Small intestine (tissue), 7 donors: Measurements from ENCODE around the gene TRO. TPM values are rescaled to one million over a fixed set of nuclear protein-coding genes. Genes with fewer than 3 reads are reported as not detected.

Experiments used
- DNase-seq, 2 donors: peaks; one replicate each; pipeline versions ENCODE4 v3.0.0 to v3.0.0-alpha.2; 2013
- FAIRE-seq: peaks from 2 replicates; lab custom pipeline; 2012; peaks lifted over from hg19 to GRCh38; lab: Jason Lieb, UNC
- H3K27ac ChIP-seq, 3 donors: one replicate each; pipeline ENCODE4 v1.5.1; 2013; ENCODE audit warnings: low read length in 2 of 3, mild to moderate bottlenecking in 2 of 3, control low read depth in 1 of 3, inconsistent platforms in 1 of 3, low read depth in 1 of 3, moderate library complexity in 1 of 3
- H3K27me3 ChIP-seq, 3 donors: one replicate each; pipeline ENCODE4 v1.6.1; 2013; ENCODE audit warnings: low read length in 3 of 3, inconsistent platforms in 1 of 3; ENCODE audit not compliant: control insufficient read depth in 3 of 3, insufficient read depth in 3 of 3
- H3K36me3 ChIP-seq, 3 donors: one replicate each; pipeline ENCODE4 v1.6.1; 2013; ENCODE audit warnings: low read length in 3 of 3, inconsistent platforms in 1 of 3, low read depth in 1 of 3, mild to moderate bottlenecking in 1 of 3, moderate library complexity in 1 of 3; ENCODE audit not compliant: control insufficient read depth in 3 of 3, insufficient read depth in 2 of 3
- H3K4me1 ChIP-seq, 3 donors: one replicate each; pipeline ENCODE4 v1.6.1; 2013; ENCODE audit warnings: low read length in 2 of 3, inconsistent platforms in 1 of 3, low read depth in 1 of 3, mild to moderate bottlenecking in 1 of 3, moderate library complexity in 1 of 3; ENCODE audit not compliant: control insufficient read depth in 3 of 3, insufficient read depth in 2 of 3
- H3K4me3 ChIP-seq, 3 donors: one replicate each; pipeline ENCODE4 v1.5.1; 2013; ENCODE audit warnings: low read length in 3 of 3, control low read depth in 1 of 3, inconsistent platforms in 1 of 3, low read depth in 1 of 3, mild to moderate bottlenecking in 1 of 3, moderate library complexity in 1 of 3
- H3K9me3 ChIP-seq, 2 donors: one replicate each; pipeline ENCODE4 v1.6.1; 2013; ENCODE audit warnings: low read depth in 1 of 2, low read length in 1 of 2; ENCODE audit not compliant: control insufficient read depth in 2 of 2, insufficient read depth in 1 of 2
- WGBS, 3 donors: extraction: QIAGEN DNeasy Blood & Tissue Kit; methylation state at CpG; one replicate each; pipeline ENCODE4 v1.1.7; 2013; 5-methylcytosine and 5-hydroxymethylcytosine counted together
- polyA plus RNA-seq, 4 donors: library from polyadenylated mRNA; stranded (reverse) in 3 of 4; unstranded in 1 of 4; fragments of 200-250 nt in 3 of 4; fragments of 120-200 nt in 1 of 4; gene quantifications; one replicate each; pipeline versions ENCODE4 v1.2.1 to v1.2.3, GENCODE V29; 2013
- donor health status: healthy with polysubstance abuse.
- donor health status: control.
- donor health status: control.
- donor health status: Bipolar disorder and iron deficiency.
- donor health status: healthy.

Gene TRO
- polyA plus RNA-seq, 4 donors, result 0.81 to 15.7 (median 2.1) TPM; not detected in 1

GRCh38 chrX:54935306-54935705 lies 14.7 kb downstream of the TRO start:
- Histone ChIP-seq H3K27ac (no peak overlapping the region), H3K4me3 (no peak overlapping the region), H3K36me3 (no peaks in the 10 kb centered on the region), H3K27me3 (no peaks in the 10 kb centered on the region), H3K4me1 (no peaks in the 10 kb centered on the region), H3K9me3 (no peaks in the 10 kb centered on the region)
- 65 to 90% (median 87%) methylated on average over 3 to 4 of the region's 4 CpGs for WGBS, 3 donors
- FAIRE-seq (no peak), DNase-seq (no peak)

- H3K4me3 ChIP-seq, result no peak overlapping the region
- H3K27me3 ChIP-seq, result no peaks in the 10 kb centered on the region
- no peaks in the 10 kb centered on the region for H3K36me3 ChIP-seq
- 66 to 92% (median 89%) methylated on average over 4 of the region's 4 CpGs for WGBS, 3 donors
- H3K9me3 ChIP-seq, result no peaks in the 10 kb centered on the region
- no peak overlapping the region for H3K27ac ChIP-seq
- H3K4me1 ChIP-seq, result no peaks in the 10 kb centered on the region
- FAIRE-seq, result no peak
- no peak for DNase-seq
Measured at GRCh38 chrX:54937416-54937815, 16.8 kb downstream of the TRO start.

- FAIRE-seq (no peak), DNase-seq (no peak)
- Histone ChIP-seq H3K36me3 (no peaks in the 10 kb centered on the region), H3K9me3 (no peaks in the 10 kb centered on the region), H3K27ac (no peak overlapping the region), H3K4me1 (no peaks in the 10 kb centered on the region), H3K4me3 (no peak overlapping the region), H3K27me3 (no peaks in the 10 kb centered on the region)
Measured at GRCh38 chrX:54944816-54945215, 24.2 kb downstream of the TRO start.

GRCh38 chrX:54945224-54945623 lies 24.6 kb downstream of the TRO start:
- whole genome bisulfite sequencing, 3 donors, result 86 to 89% (median 88%) methylated on average over 6 of the region's 6 CpGs
- DNase-seq (no peak), FAIRE-seq (no peak)

GRCh38 chrX:54950730-54951375 lies 30.2 kb downstream of the TRO start:
- Histone ChIP-seq H3K27me3 (no peaks in the 10 kb centered on the region), H3K4me1 (no peaks in the 10 kb centered on the region), H3K36me3 (no peaks in the 10 kb centered on the region), H3K9me3 (no peaks in the 10 kb centered on the region), H3K27ac (no peak overlapping the region), H3K4me3 (no peak overlapping the region)
- 63 to 79% (median 64%) methylated on average over 8 of the region's 8 CpGs for whole genome bisulfite sequencing, 3 donors
- no peak for FAIRE-seq
- no peak for DNase-seq

More at GRCh38 chrX:54945224-54945623, 24.6 kb downstream of the TRO start:
- Histone ChIP-seq H3K27me3 (no peaks in the 10 kb centered on the region), H3K4me3 (no peak overlapping the region), H3K4me1 (no peaks in the 10 kb centered on the region), H3K9me3 (no peaks in the 10 kb centered on the region), H3K27ac (no peak overlapping the region), H3K36me3 (no peaks in the 10 kb centered on the region)

- no peaks in the 10 kb centered on the region for H3K36me3 ChIP-seq
- H3K27ac ChIP-seq, result no peak overlapping the region
- no peaks in the 10 kb centered on the region for H3K9me3 ChIP-seq
- H3K4me1 ChIP-seq, result no peaks in the 10 kb centered on the region
- no peaks in the 10 kb centered on the region for H3K27me3 ChIP-seq
- H3K4me3 ChIP-seq, result no peak overlapping the region
- 64 to 96% (median 70%) methylated on average over 1 of the region's 1 CpG for WGBS, 3 donors
- DNase-seq (no peak), FAIRE-seq (no peak)
Measured at GRCh38 chrX:54961750-54962149, 41.1 kb downstream of the TRO start.

- 57 to 73% (median 64%) methylated on average over 4 of the region's 4 CpGs for WGBS, 3 donors
- no peak for FAIRE-seq
Measured at GRCh38 chrX:54964766-54965497, 44.3 kb downstream of the TRO start.

GRCh38 chrX:54977387-54977786 lies 56.8 kb downstream of the TRO start:
- 66 to 84% (median 74%) methylated on average over 4 of the region's 4 CpGs for WGBS, 3 donors
- no peaks in the 10 kb centered on the region for H3K4me1 ChIP-seq
- H3K36me3 ChIP-seq, result no peaks in the 10 kb centered on the region
- no peak for DNase-seq
- no peak overlapping the region for H3K4me3 ChIP-seq
- H3K27me3 ChIP-seq, result no peaks in the 10 kb centered on the region
- no peaks in the 10 kb centered on the region for H3K9me3 ChIP-seq
- no peak overlapping the region for H3K27ac ChIP-seq
- FAIRE-seq, result no peak

More at GRCh38 chrX:54964766-54965497, 44.3 kb downstream of the TRO start:
- Histone ChIP-seq H3K36me3 (no peaks in the 10 kb centered on the region), H3K27ac (no peak overlapping the region), H3K4me3 (no peak overlapping the region), H3K4me1 (no peaks in the 10 kb centered on the region), H3K27me3 (no peaks in the 10 kb centered on the region), H3K9me3 (no peaks in the 10 kb centered on the region)
- no peak for DNase-seq
